Activated CD4-positive, alpha-beta T cell treated with anti-CD3 and anti-CD28 coated beads for 36 hours (primary cell): ENCODE measurements around the gene DENND6A. TPM values are rescaled to one million over a fixed set of nuclear protein-coding genes. Genes with fewer than 3 reads are reported as not detected.

Source experiments
- ATAC-seq: fragments of 200-7000 bp; cut with Tn5 transposase; one replicate; pipeline ENCODE4 v1.10.0; 2021; ENCODE audit warnings: mild to moderate bottlenecking, moderate library complexity
- CTCF ChIA-PET: fragments of 350-600 bp; sonication (Branson Sonifier 250); formaldehyde crosslinking; loops from one replicate; lab custom pipeline; 2021; ENCODE audit warnings: antibody characterized with exemption; lab: Charles Lee
- POLR2A ChIA-PET: fragments of 350-600 bp; sonication (Branson Sonifier 250); formaldehyde crosslinking; loops from one replicate; lab custom pipeline; 2021; ENCODE audit warnings: antibody characterized with exemption, inconsistent platforms; lab: Charles Lee
- DNase-seq: peaks from one replicate; pipeline ENCODE4 v3.0.0-alpha.2; 2020
- H3K27ac Mint-ChIP-seq: one replicate; pipeline ENCODE4 v1.8.0; 2021; ENCODE audit warnings: mixed read lengths
- H3K27me3 Mint-ChIP-seq: one replicate; pipeline ENCODE4 v1.8.0; 2021; ENCODE audit warnings: mixed read lengths
- H3K36me3 Mint-ChIP-seq: one replicate; pipeline ENCODE4 v1.8.0; 2021; ENCODE audit warnings: low read depth, mixed read lengths
- H3K4me1 Mint-ChIP-seq: one replicate; pipeline ENCODE4 v1.8.0; 2021; ENCODE audit warnings: mixed read lengths
- H3K4me3 Mint-ChIP-seq: one replicate; pipeline ENCODE4 v1.8.0; 2021; ENCODE audit warnings: mild to moderate bottlenecking, moderate library complexity, mixed read lengths
- H3K9me3 Mint-ChIP-seq: one replicate; pipeline ENCODE4 v1.8.0; 2021; ENCODE audit warnings: low read depth, mixed read lengths
- intact Hi-C, 2 experiments: fragments of 100-400 bp; cut with DNase I in 1 of 2; cut with micrococcal nuclease in 1 of 2; formaldehyde crosslinking; loops; one replicate each; pipeline versions ENCODE4 v1.14.2 to v1.15.1; 2022 to 2024; cut with DNase I, micrococcal nuclease
- total RNA-seq, 2 experiments: library from RNA; stranded (reverse); gene quantifications; one replicate each; pipeline ENCODE4 v1.2.3, GENCODE V29; 2021

The DENND6A gene
- total RNA-seq = 10 to 100 TPM; 15.0 to 17.1 TPM

GRCh38 chr3:57692396-57693147 lies at the start of gene DENND6A:
DENND6A (minus strand) TSS chr3:57693077; CDS start chr3:57693018, 59 bp downstream.
- POLR2A ChIA-PET = interaction anchor here (1.4 kb wide), 2 partner anchors 63 to 96 kb away, joined by 4 to 5 read pairs; partner anchors contain the start of gene ARF4

GRCh38 chr3:57740027-57740426 lies 47.1 kb upstream of the DENND6A start:
- Mint-ChIP-seq H3K4me1 (no peaks in the 10 kb centered on the region), H3K27ac (no peak overlapping the region), H3K36me3 (no peaks in the 10 kb centered on the region), H3K27me3 (no peaks in the 10 kb centered on the region), H3K4me3 (no peak overlapping the region), H3K9me3 (no peaks in the 10 kb centered on the region)
- ATAC-seq (no peak), DNase-seq (no peak)
- intact Hi-C loops = no loop called here
- ChIA-PET CTCF (interaction anchor here (0.6 kb wide), 1 partner anchor 14 kb away, joined by 3 read pairs; no protein-coding TSS in a partner anchor), POLR2A (no interaction called here)

More at GRCh38 chr3:57692396-57693147, at the start of gene DENND6A:
- CTCF ChIA-PET = interaction anchor here (0.6 to 1.1 kb wide), 2 partner anchors 63 to 475 kb away, joined by 3 to 4 read pairs; partner anchors contain the start of gene SLMAP
- DNase-seq = peak; percentile 98
- peak; percentile 88 for ATAC-seq
- peaks cover 31% of the 10 kb centered on the region for H3K4me1 Mint-ChIP-seq
- H3K36me3 Mint-ChIP-seq = peaks cover 5% of the 10 kb centered on the region
- H3K27ac Mint-ChIP-seq = peak within 1 kb of the TSS; percentile 85
- H3K9me3 Mint-ChIP-seq = no peaks in the 10 kb centered on the region
- H3K27me3 Mint-ChIP-seq = no peaks in the 10 kb centered on the region
- intact Hi-C loops = loop anchor here (1.0 to 5.0 kb wide), 9 partner anchors 62 to 614 kb away; partner anchors contain the start of genes ARF4 (in 2 of the 2), PDE12 (in 2 of the 2), ABHD6 (in 1 of the 2) and APPL1 (in 1 of the 2)
- H3K4me3 Mint-ChIP-seq = peak within 1 kb of the TSS; percentile 87

- no peak for DNase-seq
- ChIA-PET POLR2A (no interaction called here), CTCF (no interaction called here)
- Mint-ChIP-seq H3K4me1 (no peaks in the 10 kb centered on the region), H3K27ac (no peak overlapping the region), H3K9me3 (no peaks in the 10 kb centered on the region), H3K36me3 (no peaks in the 10 kb centered on the region), H3K4me3 (no peak overlapping the region), H3K27me3 (no peaks in the 10 kb centered on the region)
- ATAC-seq = no peak
- intact Hi-C loops = no loop called here
Observed at GRCh38 chr3:57738391-57738790, 45.5 kb upstream of the DENND6A start.

- DNase-seq = no peak
- CTCF ChIA-PET = no interaction called here
- Mint-ChIP-seq H3K27me3 (no peaks in the 10 kb centered on the region), H3K36me3 (no peaks in the 10 kb centered on the region), H3K27ac (no peak overlapping the region), H3K4me1 (no peaks in the 10 kb centered on the region), H3K9me3 (no peaks in the 10 kb centered on the region), H3K4me3 (no peak overlapping the region)
- POLR2A ChIA-PET = interaction anchor here (0.6 kb wide), 1 partner anchor 34 kb away, joined by 3 read pairs; no protein-coding TSS in a partner anchor
- no peak for ATAC-seq
- intact Hi-C loops = no loop called here
Observed at GRCh38 chr3:57737840-57738239, 45.0 kb upstream of the DENND6A start.

- intact Hi-C loops = no loop called here
- no peak for ATAC-seq
- H3K9me3 Mint-ChIP-seq = no peaks in the 10 kb centered on the region
Observed at GRCh38 chr3:57735405-57735804, 42.5 kb upstream of the DENND6A start.

GRCh38 chr3:57733790-57734189 lies 40.9 kb upstream of the DENND6A start:
- Mint-ChIP-seq H3K9me3 (no peaks in the 10 kb centered on the region), H3K27ac (no peak overlapping the region), H3K27me3 (peaks cover 3% of the 10 kb centered on the region), H3K4me1 (no peaks in the 10 kb centered on the region), H3K4me3 (no peak overlapping the region), H3K36me3 (no peaks in the 10 kb centered on the region)
- ChIA-PET POLR2A (no interaction called here), CTCF (interaction anchor here (1.4 kb wide), 1 partner anchor 18 kb away, joined by 3 read pairs; no protein-coding TSS in a partner anchor)
- DNase-seq = no peak
- intact Hi-C loops = no loop called here
- ATAC-seq = no peak

More at GRCh38 chr3:57735405-57735804, 42.5 kb upstream of the DENND6A start:
- ChIA-PET POLR2A (no interaction called here), CTCF (interaction anchor here (0.6 kb wide), 1 partner anchor 381 kb away, joined by 3 read pairs; no protein-coding TSS in a partner anchor)
- Mint-ChIP-seq H3K36me3 (no peaks in the 10 kb centered on the region), H3K4me1 (no peaks in the 10 kb centered on the region), H3K27ac (no peak overlapping the region), H3K4me3 (no peak overlapping the region), H3K27me3 (peaks cover 3% of the 10 kb centered on the region)
- DNase-seq = no peak

GRCh38 chr3:57731311-57731710 lies 38.4 kb upstream of the DENND6A start:
- H3K27me3 Mint-ChIP-seq = peaks cover 3% of the 10 kb centered on the region
- POLR2A ChIA-PET = no interaction called here
- H3K4me3 Mint-ChIP-seq = no peak overlapping the region
- no peaks in the 10 kb centered on the region for H3K9me3 Mint-ChIP-seq
- no peaks in the 10 kb centered on the region for H3K4me1 Mint-ChIP-seq
- intact Hi-C loops = no loop called here
- H3K36me3 Mint-ChIP-seq = no peaks in the 10 kb centered on the region
- CTCF ChIA-PET = no interaction called here
- DNase-seq = no peak
- no peak for ATAC-seq
- no peak overlapping the region for H3K27ac Mint-ChIP-seq

- DNase-seq (no peak), ATAC-seq (no peak)
- Mint-ChIP-seq H3K9me3 (no peaks in the 10 kb centered on the region), H3K36me3 (no peaks in the 10 kb centered on the region), H3K4me1 (no peaks in the 10 kb centered on the region), H3K4me3 (no peak overlapping the region), H3K27ac (no peak overlapping the region), H3K27me3 (peaks cover 3% of the 10 kb centered on the region)
- POLR2A ChIA-PET = no interaction called here
- CTCF ChIA-PET = no interaction called here
- intact Hi-C loops = no loop called here
Observed at GRCh38 chr3:57730682-57731081, 37.8 kb upstream of the DENND6A start.

- ATAC-seq = no peak
- no peak overlapping the region for H3K4me3 Mint-ChIP-seq
Observed at GRCh38 chr3:57729334-57730045, 36.6 kb upstream of the DENND6A start.

GRCh38 chr3:57727106-57727505 lies 34.2 kb upstream of the DENND6A start:
- Mint-ChIP-seq H3K36me3 (no peaks in the 10 kb centered on the region), H3K4me1 (no peaks in the 10 kb centered on the region), H3K9me3 (no peaks in the 10 kb centered on the region), H3K4me3 (no peak overlapping the region), H3K27ac (no peak overlapping the region), H3K27me3 (peaks cover 3% of the 10 kb centered on the region)
- ATAC-seq (no peak), DNase-seq (no peak)
- CTCF ChIA-PET = no interaction called here
- intact Hi-C loops = no loop called here
- POLR2A ChIA-PET = no interaction called here

More at GRCh38 chr3:57729334-57730045, 36.6 kb upstream of the DENND6A start:
- intact Hi-C loops = no loop called here
- Mint-ChIP-seq H3K9me3 (no peaks in the 10 kb centered on the region), H3K27me3 (peaks cover 3% of the 10 kb centered on the region), H3K27ac (no peak overlapping the region), H3K4me1 (no peaks in the 10 kb centered on the region), H3K36me3 (no peaks in the 10 kb centered on the region)
- CTCF ChIA-PET = no interaction called here
- no peak for DNase-seq
- POLR2A ChIA-PET = no interaction called here

- CTCF ChIA-PET = no interaction called here
- Mint-ChIP-seq H3K36me3 (no peaks in the 10 kb centered on the region), H3K27me3 (peaks cover 1% of the 10 kb centered on the region), H3K27ac (no peak overlapping the region), H3K9me3 (no peaks in the 10 kb centered on the region), H3K4me1 (no peaks in the 10 kb centered on the region), H3K4me3 (no peak overlapping the region)
- no peak for ATAC-seq
- no peak for DNase-seq
- POLR2A ChIA-PET = no interaction called here
- intact Hi-C loops = no loop called here
Observed at GRCh38 chr3:57726397-57726796, 33.5 kb upstream of the DENND6A start.
